Activated T-helper 17 cell treated with anti-CD3 and anti-CD28 coated beads, Interleukin-2, amount 50 U/mL, for 72 hours (primary cell): Measurements from ENCODE around the gene NOL12. TPM values are rescaled to one million over a fixed set of nuclear protein-coding genes. Genes with fewer than 3 reads are reported as not detected.

ENCODE experiments used
- total RNA-seq, 2 donors: library from RNA; stranded (reverse); gene quantifications; one replicate each; pipeline ENCODE4 v1.2.3, GENCODE V29; 2022

Gene NOL12
- total RNA-seq, 2 donors from 2014 or later: 22.1 to 46.1 TPM

Other genes starting within 250 kb of the NOL12 start
- 100 to 1,000 TPM; 170 to 245 TPM for gene MFNG, start 200.0 kb upstream of the NOL12 start, total RNA-seq
- gene CARD10, start 166.9 kb upstream of the NOL12 start, total RNA-seq: under 1 TPM in 1 of 2 donors, not detected in 1; 0.09 TPM
- 1 to 10 TPM; 1.0 to 2.3 TPM for gene CDC42EP1, start 125.9 kb upstream of the NOL12 start, total RNA-seq
- gene LGALS2, start 106.3 kb upstream of the NOL12 start, total RNA-seq: not detected
- 10 to 100 TPM; 69.3 to 79.8 TPM for gene GGA1, start 77.5 kb upstream of the NOL12 start, total RNA-seq
- 100 to 1,000 TPM; 118 to 132 TPM for gene SH3BP1, start 46.7 kb upstream of the NOL12 start, total RNA-seq
- gene PDXP, start 27.6 kb upstream of the NOL12 start, total RNA-seq: 10 to 100 TPM; 38.0 to 43.2 TPM
- 1,000 to 10,000 TPM; 1,410 to 2,076 TPM for gene LGALS1, start 10.7 kb upstream of the NOL12 start, total RNA-seq
- gene TRIOBP, start 10.7 kb downstream of the NOL12 start, total RNA-seq: 10 to 100 TPM; 28.2 to 36.9 TPM
- 1 to 10 TPM; 4.2 to 5.1 TPM for gene GCAT, start 121.6 kb downstream of the NOL12 start, total RNA-seq
- not detected for gene GALR3, start 137.0 kb downstream of the NOL12 start, total RNA-seq
- 10 to 100 TPM; 13.0 to 25.2 TPM for gene ANKRD54, start 158.0 kb downstream of the NOL12 start, total RNA-seq
- gene EIF3L, start 163.1 kb downstream of the NOL12 start, total RNA-seq: 100 to 1,000 TPM; 553 to 834 TPM
- gene MICALL1, start 220.0 kb downstream of the NOL12 start, total RNA-seq: 10 to 100 TPM; 10.3 to 15.9 TPM